H1 (cell line): ENCODE measurements around the gene SPPL3. TPM values are rescaled to one million over a fixed set of nuclear protein-coding genes. Genes with fewer than 3 reads are reported as not detected.

Source experiments
- CHD2 ChIP-seq: IDR thresholded peaks from 2 replicates; pipeline ENCODE4 v1.6.1; 2012; ENCODE audit warnings: low read length, improper control_type of control experiment
- GTF2F1 ChIP-seq: IDR thresholded peaks from 2 replicates; pipeline ENCODE4 v1.6.1; 2012; ENCODE audit warnings: low read depth, low read length, improper control_type of control experiment, borderline replicate concordance
- HDAC6 ChIP-seq: IDR thresholded peaks from one replicate; pipeline ENCODE4 v1.7.1; 2012; ENCODE audit warnings: low read depth, mild to moderate bottlenecking, inconsistent platforms, low read length, moderate library complexity
- SAP30 ChIP-seq: fragments of 300-600 bp; sonication (generic); IDR thresholded peaks from 2 replicates; pipeline ENCODE4 v1.7.1; 2012; ENCODE audit warnings: low read length, moderate library complexity, mild to moderate bottlenecking, inconsistent platforms; ENCODE audit not compliant: insufficient read depth, insufficient replicate concordance
- SP2 ChIP-seq: IDR thresholded peaks from 2 replicates; pipeline ENCODE4 v1.6.1; 2012; ENCODE audit warnings: mild to moderate bottlenecking, low read length, inconsistent platforms
- YY1 ChIP-seq: IDR thresholded peaks from 2 replicates; pipeline ENCODE4 v1.6.1; 2011; ENCODE audit warnings: low read depth, mild to moderate bottlenecking, low read length
- polyA plus RNA-seq, 7 experiments: library from polyadenylated mRNA; depleted of rRNA in 3 of 7; stranded (reverse) in 5 of 7; unstranded in 2 of 7; fragments of >200 nt in 5 of 7; fragments of 200-250 nt in 2 of 7; gene quantifications; 1 replicate in 5 of 7; 2 replicates in 1 of 7; 4 replicates in 1 of 7; pipeline versions ENCODE4 v1.2.1 to v1.2.3, GENCODE V29; 2011 to 2013; ENCODE audit warnings: missing spikeins in 2 of 7, mixed read lengths in 2 of 7
- total RNA-seq: library from RNA; stranded (reverse); fragmentation: NEBNext Ultra II Directional; extraction: Animal tissue kit (Norgen Biotek cat#: 25700); gene quantifications from 2 replicates; pipeline ENCODE4 v1.2.1, GENCODE V29; 2021

The SPPL3 gene
- total and polyA plus RNA-seq, 2 of the 8 experiments (the other 6 are each of a cell fraction or from before 2014, with no cell fraction given) = 27.3 to 48.4 TPM

- TF ChIP-seq CHD2 = no peak
- TF ChIP-seq GTF2F1 = no peak
- TF ChIP-seq HDAC6 = no peak
- TF ChIP-seq SP2 = no peak
- no peak for TF ChIP-seq SAP30
- TF ChIP-seq YY1 = no peak
Measured at GRCh38 chr12:120738252-120739030, 165.7 kb downstream of the SPPL3 start (continued).
